Activated T-helper 9 cell treated with anti-CD3 and anti-CD28 coated beads, Interleukin-2, amount 50 U/mL, for 16 hours (primary cell): ENCODE measurements around the gene ERVH48-1.
A peak's percentile ranks its signal among the peaks of the same experiment; 100 is the strongest.
"Not testable (repeated sequence)": the region's sequence is repeated elsewhere in the genome, so short reads cannot be mapped to it uniquely, and the experiment has no call there.

Source experiments
- DNase-seq: peaks from one replicate; pipeline ENCODE4 v3.0.0-alpha.2; 2020; ENCODE audit warnings: low read depth

The ERVH48-1 gene

DNA sequence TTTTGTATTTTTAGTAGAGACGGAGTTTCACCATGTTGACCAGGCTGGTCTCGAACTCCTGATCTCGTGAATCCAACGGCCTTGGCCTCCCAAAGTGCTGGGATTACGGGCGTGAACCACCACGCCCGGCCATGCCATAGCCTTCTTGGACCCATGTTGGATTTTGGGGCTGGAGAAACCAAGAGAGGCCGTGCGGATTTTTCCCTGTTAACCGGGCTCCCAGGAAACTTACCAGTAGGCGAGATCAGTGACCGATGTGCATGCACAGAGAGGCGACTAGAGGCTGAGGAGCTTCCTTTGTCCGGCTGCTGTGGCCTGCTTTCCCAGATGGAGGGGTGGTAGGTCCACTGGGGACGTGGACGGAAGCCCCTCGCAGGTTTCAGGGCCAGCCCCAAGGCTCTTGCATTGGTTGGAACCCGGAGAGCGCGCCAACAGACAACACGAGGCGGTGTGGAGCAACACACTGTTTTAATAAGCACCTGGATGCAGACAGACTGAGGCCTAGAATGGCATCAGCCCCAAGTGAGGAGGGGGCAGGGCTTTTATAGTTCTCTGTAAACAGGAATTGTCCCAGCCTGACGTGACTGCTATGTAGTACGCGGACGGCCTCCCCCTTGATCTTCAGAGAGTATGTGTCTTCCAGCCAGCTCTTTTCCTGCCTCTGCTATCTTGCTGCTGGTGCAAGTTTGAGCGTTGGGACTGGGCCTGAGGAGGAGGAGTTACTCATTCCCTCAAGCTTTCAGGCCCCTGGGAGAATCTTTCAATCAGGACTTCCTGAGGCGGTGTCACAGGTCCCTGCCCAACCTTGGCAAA, at the start of gene ERVH48-1:
Gene ERVH48-1, minus strand, starts transcription at position 517 of the 813 bp plus-strand sequence. CDS start 6,624 bp downstream, outside the sequence.
- no peak for DNase-seq

- peak; percentile 99 for DNase-seq
These were observed 48.8 kb upstream of the ERVH48-1 start, which contains the start of gene PKNOX1 for GRCh38 chr21:42973991-42974831. PKNOX1 (plus strand) TSS chr21:42974562; CDS start chr21:43004382, 29,820 bp downstream.

DNA sequence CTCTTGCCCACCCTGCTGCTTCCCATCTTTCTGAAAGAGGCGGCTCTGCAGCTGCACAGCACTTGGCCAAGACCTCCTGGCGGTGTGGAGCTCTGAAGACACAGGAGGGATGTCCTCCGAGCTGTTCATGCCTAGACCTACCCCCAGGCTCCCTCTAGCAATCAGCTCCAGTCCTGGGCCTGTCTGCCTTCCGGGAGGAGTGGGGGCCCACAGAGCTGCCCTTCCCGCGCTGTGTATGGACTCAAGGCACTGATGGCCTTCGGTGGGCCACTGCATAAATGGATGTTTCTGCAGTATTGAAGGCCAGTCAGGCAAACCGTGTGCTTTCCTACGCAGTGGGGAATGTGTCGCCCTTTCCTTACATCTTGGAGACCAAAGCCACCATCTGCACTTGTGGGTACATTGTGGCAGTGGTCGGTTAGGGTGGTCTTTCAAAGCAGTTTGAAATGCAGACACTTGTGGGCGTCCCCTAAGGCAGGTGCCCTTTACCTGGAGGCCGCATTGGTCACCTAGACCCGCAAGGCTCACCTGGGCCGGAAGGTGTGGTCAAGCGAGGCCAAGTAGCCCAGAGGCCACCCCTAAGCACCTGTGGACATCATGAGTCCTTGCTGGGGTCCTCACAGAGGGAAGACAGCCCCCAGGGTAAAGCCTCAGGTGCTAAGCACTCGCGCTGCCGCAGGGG, 48.0 kb upstream of the ERVH48-1 start:
- no peak for DNase-seq

DNA sequence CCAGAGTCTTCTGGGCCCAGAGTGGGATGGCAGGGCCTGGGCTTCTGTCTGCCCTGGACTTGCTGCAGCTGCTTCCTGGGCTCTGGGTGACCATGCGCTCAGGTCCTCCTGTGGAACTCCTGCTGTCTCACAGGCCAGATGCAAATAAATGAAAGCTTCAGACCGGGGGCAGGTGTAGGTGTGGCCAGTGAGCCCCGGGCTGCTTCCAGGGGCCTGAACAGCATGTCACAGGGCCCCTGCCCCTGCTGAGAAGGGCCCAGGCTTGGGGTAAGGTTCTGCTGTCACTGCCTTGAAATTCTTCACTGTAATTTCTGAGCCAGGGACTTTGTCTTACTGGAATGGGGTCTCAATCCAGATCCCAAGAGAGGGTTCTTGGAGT, 46.5 kb upstream of the ERVH48-1 start:
- DNase-seq, result no peak

GRCh38 chr21:42970946-42971653, 45.7 kb upstream of the ERVH48-1 start:
- no peak for DNase-seq

- DNase-seq, result no peak
These were observed 43.8 kb upstream of the ERVH48-1 start for GRCh38 chr21:42969193-42969600.

DNA sequence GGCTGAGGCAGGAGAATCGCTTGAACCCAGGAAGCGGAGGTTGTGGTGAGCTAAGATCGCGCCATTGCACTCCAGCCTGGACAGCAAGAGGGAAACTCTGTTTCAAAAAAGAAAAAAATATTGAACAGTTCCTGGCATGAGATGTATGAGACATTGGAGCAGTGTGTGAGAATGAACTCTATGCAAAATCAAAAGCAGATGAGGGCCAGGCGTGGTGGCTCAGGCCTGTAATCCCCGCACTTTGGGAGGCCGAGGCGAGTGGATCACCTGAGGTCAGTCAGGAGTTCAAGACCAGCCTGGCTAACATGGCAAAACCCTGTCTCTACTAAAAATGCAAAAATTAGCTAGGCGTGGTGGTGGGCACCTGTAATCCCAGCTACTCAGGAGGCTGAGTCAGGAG, 42.2 kb upstream of the ERVH48-1 start:
- DNase-seq, result not testable (repeated sequence)

GRCh38 chr21:42965211-42965560, 39.8 kb upstream of the ERVH48-1 start:
- no peak for DNase-seq

DNA sequence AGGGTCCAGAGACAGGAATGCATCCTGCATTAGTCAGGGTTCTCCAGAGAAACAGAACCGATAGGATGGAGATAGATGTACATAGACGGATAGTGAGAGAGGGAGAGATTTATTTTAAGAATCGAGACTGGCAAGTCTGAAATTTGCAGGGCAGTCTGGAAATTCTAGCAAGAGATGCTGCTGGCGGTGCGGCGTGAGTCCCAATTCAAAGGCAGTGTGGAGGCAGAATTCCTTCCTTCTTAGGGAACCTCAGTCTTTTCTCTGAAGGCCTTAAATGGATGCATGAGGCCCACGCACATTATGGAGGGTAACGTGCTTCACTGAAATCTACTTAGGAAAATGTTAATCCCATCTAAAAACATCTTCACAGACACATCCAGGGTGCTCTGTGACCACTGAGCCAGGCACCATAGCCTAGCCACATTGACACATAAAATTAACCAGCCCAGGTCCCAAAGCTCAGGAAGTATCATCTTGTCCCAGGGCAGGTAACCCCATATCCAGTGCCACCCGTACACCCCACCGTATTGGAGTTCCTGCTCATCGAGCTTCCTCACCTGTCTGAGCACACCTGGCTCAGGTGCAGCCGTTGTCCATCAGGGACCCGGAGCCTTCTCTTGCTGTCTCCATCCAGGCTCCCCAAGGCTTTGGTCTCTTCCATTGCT, 39.2 kb upstream of the ERVH48-1 start:
- no peak for DNase-seq

DNA sequence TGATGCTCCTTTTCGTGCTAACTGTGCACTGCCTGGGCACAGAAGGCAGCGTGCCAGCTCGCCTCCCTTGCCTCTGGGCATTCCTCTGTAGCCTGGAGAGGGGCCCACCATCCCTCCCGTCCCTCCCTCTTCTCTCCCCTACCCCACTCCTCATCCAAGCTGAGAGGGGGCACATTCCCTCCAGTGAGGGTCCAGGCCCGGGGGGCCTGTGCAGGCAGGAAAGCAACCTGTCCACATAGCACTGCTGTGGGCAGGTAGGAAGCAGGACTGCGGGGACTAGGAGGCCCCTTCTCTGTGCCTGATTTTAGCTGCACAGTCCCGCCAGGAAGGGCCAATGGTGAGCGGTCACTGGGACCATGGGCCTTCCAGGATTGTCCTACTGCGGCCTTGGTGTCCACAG, 38.7 kb upstream of the ERVH48-1 start:
- DNase-seq, result no peak

DNA sequence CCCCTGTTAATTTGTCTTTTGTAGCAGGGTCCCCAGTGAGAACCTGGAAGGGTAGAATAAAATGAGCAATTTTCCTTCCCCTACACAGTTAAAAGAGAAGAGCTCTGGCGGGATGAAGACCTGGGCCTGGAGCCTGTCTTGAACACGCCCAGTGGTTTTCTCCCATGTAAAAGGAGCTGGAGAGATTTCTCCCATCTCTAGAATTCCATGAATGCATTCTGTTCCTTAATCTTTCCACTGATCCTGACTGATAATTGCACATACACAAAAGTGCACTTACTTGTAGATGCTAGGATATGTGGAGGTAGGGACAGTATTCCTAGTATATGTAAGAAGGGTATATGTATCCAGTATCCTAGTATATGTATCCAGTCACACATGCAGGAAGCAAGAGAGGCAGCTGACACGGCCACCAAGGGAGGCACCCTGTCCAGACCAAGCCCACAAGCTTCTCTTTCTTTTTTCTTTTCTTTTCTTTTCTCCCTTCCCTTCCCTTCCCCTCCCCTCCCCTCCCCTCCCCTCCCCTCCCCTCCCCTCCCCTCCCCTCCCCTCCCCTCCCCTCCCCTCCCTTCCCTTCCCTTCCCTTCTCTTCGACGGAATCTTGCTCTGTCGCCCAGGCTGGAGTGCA, 37.1 kb upstream of the ERVH48-1 start:
- DNase-seq, result no peak

GRCh38 chr21:42959728-42960127, 34.3 kb upstream of the ERVH48-1 start:
- no peak for DNase-seq

- DNase-seq, result not testable (repeated sequence)
These were observed 32.7 kb upstream of the ERVH48-1 start for GRCh38 chr21:42958122-42958521.

DNA sequence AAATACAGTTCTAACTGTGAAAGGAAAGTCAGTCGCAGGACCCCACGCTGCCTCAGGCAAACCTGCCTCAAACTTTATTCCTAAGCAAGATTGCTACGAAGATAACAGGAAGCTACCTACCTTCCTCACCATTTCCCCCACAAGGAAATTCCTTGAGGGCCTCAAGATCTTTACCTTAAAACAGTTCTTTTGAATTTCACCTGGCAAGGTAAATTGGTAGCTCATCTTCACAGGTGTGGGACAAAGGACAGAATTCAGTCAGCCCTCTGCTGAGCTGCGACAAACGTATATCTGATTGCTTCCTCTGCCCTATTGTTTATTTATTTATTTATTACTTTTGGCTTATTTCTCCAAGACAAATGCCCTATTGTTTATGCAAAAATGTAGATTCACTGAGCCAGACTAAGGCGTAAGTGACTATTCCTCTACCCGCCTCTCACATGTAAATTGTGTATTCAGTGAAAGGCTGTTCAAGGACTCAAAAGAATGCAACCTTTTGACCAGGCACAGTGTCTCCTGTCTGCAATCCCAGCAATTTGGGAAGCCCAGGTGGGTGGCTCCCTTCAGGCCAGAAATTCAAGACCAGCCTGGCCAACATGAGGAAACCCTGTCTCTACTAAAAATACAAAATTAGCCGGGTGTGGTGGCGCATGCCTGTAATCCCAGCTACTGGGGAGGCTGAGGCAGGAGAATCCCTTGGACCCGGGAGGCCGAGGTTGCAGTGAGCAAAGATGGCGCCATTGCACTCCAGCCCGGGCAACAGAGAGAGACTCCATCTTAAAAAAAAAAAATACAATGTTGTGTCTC, 31.6 kb upstream of the ERVH48-1 start:
- no peak for DNase-seq

GRCh38 chr21:42951193-42951592, 25.8 kb upstream of the ERVH48-1 start:
- DNase-seq, result not testable (repeated sequence)

GRCh38 chr21:42949094-42949755, 23.8 kb upstream of the ERVH48-1 start:
- not testable (repeated sequence) for DNase-seq

DNA sequence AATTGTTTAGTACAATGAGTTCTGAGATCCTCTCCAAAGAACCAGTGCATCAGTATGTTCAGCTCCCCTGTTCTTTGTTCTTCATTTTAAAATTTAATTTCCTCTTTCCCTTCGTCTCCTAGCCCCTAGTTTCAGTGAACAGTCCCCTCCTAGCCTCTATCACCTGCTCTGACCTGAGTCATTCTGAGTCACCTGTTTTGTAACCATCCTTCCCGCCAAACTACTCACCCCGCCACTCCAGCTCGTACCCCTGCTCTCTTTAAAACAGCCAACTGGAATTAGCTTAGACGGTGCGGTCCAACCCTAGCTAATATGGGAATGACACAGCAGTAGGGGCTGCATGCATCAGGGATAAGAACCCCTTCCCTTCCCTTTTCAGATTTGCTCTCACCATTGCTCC, 16.8 kb upstream of the ERVH48-1 start:
- DNase-seq, result no peak

- DNase-seq, result no peak
These were observed 16.3 kb upstream of the ERVH48-1 start for GRCh38 chr21:42941696-42942085.
